ENCODE measurements around the gene UGT1A9. TPM values are rescaled to one million over a fixed set of nuclear protein-coding genes. Genes with fewer than 3 reads are reported as not detected.

The UGT1A9 gene
- total and polyA plus RNA-seq, 7 donors: 0.36 TPM; not detected in 6

DNA sequence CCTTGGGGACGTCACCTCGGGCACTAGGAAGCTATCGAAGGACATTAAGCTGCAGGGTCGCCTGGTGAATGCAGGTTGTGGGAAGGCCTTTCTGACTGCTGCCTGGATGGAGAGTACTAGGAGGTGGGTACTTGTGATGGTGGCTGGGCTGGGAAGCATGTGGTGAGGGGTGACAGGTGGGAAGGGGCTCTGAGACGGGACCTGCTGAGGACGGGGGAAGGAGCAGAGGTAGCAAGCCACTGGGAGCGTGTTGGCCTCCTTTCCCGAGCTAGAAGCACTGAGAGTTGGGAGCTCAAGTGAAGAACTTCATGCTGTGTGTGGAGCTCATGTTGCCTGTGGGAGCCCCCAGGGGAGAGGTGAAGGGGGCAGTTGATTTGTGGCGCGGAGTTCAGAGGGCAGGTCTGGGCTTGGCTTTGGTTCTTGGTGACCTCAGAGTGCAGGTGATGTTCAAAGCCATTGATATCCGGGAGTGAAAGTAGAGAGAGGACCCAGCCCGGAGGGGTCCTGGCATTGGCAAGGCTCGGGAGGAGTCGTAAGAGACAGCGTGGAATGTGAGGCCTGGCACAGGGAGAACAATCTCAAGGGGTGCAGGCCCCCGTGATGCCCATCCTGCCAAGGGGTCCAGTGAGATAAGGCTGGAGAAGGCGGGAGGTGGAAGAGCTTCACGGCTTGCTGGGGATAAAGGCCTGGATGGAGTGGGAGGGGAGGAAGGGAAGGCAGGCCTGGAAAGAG, 119.6 kb downstream of the UGT1A9 start:
- Histone ChIP-seq H3K9me3 (no peaks in the 10 kb centered on the region), H3K4me3 (no peak overlapping the region), H3K27me3 (no peaks in the 10 kb centered on the region), H3K4me1 (no peaks in the 10 kb centered on the region), H3K36me3 (no peaks in the 10 kb centered on the region), H3K27ac (no peak overlapping the region)
- DNase-seq: no peak
- WGBS, 2 donors: 88 to 93% methylated on average over 18 of the region's 18 CpGs
- intact Hi-C loops (cut with DNase I): no loop called here
- TF ChIP-seq POLR2A (IDR thresholded peaks at IDR 0.05) (no peak), EP300 (IDR thresholded peaks at IDR 0.05) (no peak), POLR2AphosphoS5 (IDR thresholded peaks at IDR 0.05) (no peak)
- TF ChIP-seq, protein P1, sequence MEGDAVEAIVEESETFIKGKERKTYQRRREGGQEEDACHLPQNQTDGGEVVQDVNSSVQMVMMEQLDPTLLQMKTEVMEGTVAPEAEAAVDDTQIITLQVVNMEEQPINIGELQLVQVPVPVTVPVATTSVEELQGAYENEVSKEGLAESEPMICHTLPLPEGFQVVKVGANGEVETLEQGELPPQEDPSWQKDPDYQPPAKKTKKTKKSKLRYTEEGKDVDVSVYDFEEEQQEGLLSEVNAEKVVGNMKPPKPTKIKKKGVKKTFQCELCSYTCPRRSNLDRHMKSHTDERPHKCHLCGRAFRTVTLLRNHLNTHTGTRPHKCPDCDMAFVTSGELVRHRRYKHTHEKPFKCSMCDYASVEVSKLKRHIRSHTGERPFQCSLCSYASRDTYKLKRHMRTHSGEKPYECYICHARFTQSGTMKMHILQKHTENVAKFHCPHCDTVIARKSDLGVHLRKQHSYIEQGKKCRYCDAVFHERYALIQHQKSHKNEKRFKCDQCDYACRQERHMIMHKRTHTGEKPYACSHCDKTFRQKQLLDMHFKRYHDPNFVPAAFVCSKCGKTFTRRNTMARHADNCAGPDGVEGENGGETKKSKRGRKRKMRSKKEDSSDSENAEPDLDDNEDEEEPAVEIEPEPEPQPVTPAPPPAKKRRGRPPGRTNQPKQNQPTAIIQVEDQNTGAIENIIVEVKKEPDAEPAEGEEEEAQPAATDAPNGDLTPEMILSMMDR (IDR thresholded peaks at IDR 0.05): no peak

DNA sequence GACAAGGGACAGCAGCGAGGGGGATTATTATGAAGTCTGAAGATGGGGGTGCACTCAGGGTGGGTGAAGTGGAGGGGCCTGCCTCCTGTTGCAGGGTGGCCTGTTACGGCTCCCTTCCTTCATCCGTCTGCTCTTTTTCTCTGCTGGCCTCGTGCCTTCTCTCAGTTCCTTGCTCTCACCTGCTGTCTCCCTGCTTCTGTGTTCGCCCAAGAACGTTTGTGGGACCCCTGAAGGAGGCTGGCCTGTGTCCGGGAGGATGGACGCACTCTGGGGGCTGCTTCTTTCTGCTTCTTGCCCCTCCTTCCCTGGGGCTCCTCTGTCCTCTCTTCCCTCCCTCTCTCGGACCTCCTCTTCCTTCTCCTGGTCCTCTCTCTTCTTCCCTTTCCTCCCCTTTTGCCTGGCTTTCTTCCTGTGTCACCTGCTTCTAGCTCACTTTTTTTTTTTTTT, 120.2 kb downstream of the UGT1A9 start:
- TF ChIP-seq POLR2AphosphoS5 (IDR thresholded peaks at IDR 0.05) (no peak), POLR2A (IDR thresholded peaks at IDR 0.05) (no peak), EP300 (IDR thresholded peaks at IDR 0.05) (no peak)
- TF ChIP-seq, protein P1 (IDR thresholded peaks at IDR 0.05): no peak
- intact Hi-C loops (cut with DNase I): no loop called here
- no peaks in the 10 kb centered on the region for H3K27me3 ChIP-seq
- H3K9me3 ChIP-seq: no peaks in the 10 kb centered on the region
- no peak overlapping the region for H3K27ac ChIP-seq
- no peaks in the 10 kb centered on the region for H3K36me3 ChIP-seq
- H3K4me3 ChIP-seq: no peak overlapping the region
- H3K4me1 ChIP-seq: no peaks in the 10 kb centered on the region
- DNase-seq: no peak
- WGBS, 2 donors: 82 to 88% methylated on average over 9 of the region's 9 CpGs

DNA sequence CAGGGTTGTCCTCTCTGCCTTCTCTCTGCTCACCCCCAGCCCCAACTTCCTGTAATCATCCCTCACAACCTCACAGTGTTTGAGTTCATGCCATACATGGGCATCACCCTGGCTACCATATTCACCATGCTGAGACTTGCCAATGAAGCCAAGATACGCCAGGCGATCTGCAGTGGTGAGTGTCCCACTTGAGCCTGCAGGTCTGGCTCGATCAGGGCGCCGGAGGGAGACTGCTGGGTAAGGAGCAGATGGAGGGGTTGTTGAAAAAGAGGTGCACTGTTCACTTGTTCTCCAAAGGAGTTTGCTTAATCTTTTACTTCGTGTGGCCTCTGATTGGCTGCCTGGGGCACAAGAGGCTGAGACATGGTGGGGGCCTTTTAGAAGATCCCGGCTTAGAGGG, 121.0 kb downstream of the UGT1A9 start:
- intact Hi-C loops (cut with DNase I): no loop called here

DNA sequence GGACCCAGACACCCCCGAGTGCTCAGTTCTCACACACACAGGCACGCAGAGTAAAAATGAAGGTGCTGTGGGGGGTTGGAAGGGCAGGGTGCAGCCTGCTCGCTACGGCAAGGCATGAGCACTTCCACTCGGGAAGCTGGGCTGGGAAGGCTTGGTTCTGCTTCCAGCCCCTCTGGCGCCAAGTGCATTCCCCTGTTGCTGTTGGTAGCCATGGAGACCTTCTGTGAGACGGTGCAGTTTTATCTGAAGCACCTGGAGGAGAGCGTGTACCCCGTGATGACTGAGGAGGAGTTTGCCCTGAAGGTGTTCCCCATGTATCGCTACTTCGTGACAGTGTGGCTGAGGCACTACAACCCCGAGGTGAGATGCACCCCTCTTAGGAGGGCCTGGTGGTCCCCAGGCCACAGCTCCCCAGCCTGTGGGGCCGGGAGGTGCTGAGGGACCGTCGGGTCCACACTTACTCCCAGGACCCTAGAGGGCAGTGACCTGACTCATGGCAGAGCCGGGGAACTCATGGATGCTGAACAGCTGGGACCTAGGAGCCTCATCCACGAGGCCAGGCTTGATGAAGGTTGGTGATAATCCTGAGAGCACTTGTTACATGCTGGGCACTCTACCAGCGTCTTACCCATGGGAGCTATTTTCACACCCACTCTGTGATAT, 121.9 kb downstream of the UGT1A9 start:
- no peak for DNase-seq
- no peaks in the 10 kb centered on the region for H3K4me1 ChIP-seq
- 85 to 86% methylated on average over 18 of the region's 18 CpGs for WGBS, 2 donors
- H3K27me3 ChIP-seq: no peaks in the 10 kb centered on the region
- no peak for TF ChIP-seq POLR2A (IDR thresholded peaks at IDR 0.05)
- TF ChIP-seq, protein P1 (IDR thresholded peaks at IDR 0.05): no peak
- TF ChIP-seq EP300 (IDR thresholded peaks at IDR 0.05): no peak
- no peak for TF ChIP-seq POLR2AphosphoS5 (IDR thresholded peaks at IDR 0.05)
- H3K36me3 ChIP-seq: no peaks in the 10 kb centered on the region
- H3K9me3 ChIP-seq: no peaks in the 10 kb centered on the region
- intact Hi-C loops (cut with DNase I): no loop called here
- no peak overlapping the region for H3K4me3 ChIP-seq
- H3K27ac ChIP-seq: no peak overlapping the region

More for the DNA sequence above, 121.0 kb downstream of the UGT1A9 start:
- TF ChIP-seq, protein P1 (IDR thresholded peaks at IDR 0.05): no peak
- TF ChIP-seq POLR2AphosphoS5 (IDR thresholded peaks at IDR 0.05): no peak
- TF ChIP-seq POLR2A (IDR thresholded peaks at IDR 0.05): no peak
- TF ChIP-seq EP300 (IDR thresholded peaks at IDR 0.05): no peak
- no peak for DNase-seq
- 87 to 91% methylated on average over 7 of the region's 7 CpGs for WGBS, 2 donors
- no peaks in the 10 kb centered on the region for H3K36me3 ChIP-seq
- H3K4me3 ChIP-seq: no peak overlapping the region
- H3K27ac ChIP-seq: no peak overlapping the region
- no peaks in the 10 kb centered on the region for H3K4me1 ChIP-seq
- no peaks in the 10 kb centered on the region for H3K27me3 ChIP-seq
- H3K9me3 ChIP-seq: no peaks in the 10 kb centered on the region
